OCI-LY3 (cell line): Measurements from ENCODE around the gene ARSI.

Experiments
- EZH2phosphoT487 ChIP-seq: fragments of 200-600 bp; shearing (Covaris generic); IDR thresholded peaks from 2 replicates; pipeline ENCODE4 v1.6.1; 2018; ENCODE audit warnings: antibody characterized with exemption, mixed run types, low read depth
- TF ChIP-seq, protein P1 (sequence below): fragments of 200-600, 300-600 bp; sonication (generic); IDR thresholded peaks from 2 replicates; pipeline ENCODE4 v1.5.1; 2014; ENCODE audit warnings: antibody characterized with exemption, low read length, low read depth

DNA sequence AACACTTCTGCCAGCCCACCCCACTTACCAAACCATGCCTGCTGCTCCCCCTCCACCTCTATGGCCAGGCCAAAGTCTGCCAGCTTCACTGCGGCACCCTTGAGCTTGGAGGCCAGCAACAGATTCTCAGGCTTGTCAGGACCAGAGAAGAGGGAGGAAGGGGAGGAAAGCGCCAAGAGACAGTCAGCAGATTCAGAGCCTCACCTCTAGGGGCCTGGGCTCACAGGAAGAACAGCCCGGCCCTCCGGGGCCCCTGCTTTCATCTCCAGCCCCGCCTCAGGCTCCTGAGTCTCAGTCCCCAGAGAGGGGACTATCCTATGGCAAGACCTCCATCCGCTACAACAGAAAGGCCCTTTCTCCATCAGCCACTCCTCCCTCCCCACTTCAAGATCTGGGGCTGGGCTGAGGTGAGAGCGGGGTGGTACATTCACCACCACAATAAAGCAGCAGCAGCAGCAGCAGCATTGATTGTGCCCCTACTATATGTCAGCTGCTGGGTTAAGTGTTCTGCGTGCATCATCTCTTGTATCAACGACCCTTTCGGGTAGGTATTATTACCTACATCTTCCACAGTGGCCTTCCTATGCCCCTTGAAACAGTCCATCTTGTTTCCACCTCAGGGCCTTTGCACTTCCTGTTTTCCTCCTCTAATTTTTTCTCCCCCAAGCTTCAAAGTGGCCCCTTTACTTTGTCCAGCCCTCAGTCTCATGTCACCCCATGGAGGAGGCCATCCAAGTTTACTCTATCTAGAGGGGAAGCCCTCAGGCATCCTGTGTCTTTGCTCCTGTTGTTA lies 49.1 kb downstream of the ARSI start:
- TF ChIP-seq, protein P1, sequence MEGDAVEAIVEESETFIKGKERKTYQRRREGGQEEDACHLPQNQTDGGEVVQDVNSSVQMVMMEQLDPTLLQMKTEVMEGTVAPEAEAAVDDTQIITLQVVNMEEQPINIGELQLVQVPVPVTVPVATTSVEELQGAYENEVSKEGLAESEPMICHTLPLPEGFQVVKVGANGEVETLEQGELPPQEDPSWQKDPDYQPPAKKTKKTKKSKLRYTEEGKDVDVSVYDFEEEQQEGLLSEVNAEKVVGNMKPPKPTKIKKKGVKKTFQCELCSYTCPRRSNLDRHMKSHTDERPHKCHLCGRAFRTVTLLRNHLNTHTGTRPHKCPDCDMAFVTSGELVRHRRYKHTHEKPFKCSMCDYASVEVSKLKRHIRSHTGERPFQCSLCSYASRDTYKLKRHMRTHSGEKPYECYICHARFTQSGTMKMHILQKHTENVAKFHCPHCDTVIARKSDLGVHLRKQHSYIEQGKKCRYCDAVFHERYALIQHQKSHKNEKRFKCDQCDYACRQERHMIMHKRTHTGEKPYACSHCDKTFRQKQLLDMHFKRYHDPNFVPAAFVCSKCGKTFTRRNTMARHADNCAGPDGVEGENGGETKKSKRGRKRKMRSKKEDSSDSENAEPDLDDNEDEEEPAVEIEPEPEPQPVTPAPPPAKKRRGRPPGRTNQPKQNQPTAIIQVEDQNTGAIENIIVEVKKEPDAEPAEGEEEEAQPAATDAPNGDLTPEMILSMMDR: no peak
- no peak for TF ChIP-seq EZH2phosphoT487
